ENCODE measurements around the gene CCDC92.
"Not testable (repeated sequence)": the region's sequence is repeated elsewhere in the genome, so short reads cannot be mapped to it uniquely, and the experiment has no call there.

CCDC92 gene

DNA sequence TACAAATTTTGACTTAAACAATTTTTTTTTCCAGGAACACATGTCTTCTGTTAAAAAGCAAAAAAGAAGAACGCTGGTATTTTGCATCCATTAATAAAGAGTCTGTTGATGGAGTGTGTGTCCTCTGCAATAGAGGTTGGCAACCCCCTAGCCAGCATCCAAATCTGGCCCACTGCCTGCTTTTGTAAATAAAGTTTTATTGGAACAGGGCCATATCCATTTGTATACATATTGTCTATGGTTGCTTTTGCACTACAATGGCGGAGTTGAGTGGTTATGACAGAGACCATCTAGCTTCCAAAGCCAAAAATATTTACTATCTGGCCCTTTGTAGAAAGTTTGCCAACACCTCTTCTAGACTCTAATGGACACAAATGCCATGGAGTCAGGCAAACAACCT, 49.6 kb downstream of the CCDC92 start:
- TF ChIP-seq, protein P1, sequence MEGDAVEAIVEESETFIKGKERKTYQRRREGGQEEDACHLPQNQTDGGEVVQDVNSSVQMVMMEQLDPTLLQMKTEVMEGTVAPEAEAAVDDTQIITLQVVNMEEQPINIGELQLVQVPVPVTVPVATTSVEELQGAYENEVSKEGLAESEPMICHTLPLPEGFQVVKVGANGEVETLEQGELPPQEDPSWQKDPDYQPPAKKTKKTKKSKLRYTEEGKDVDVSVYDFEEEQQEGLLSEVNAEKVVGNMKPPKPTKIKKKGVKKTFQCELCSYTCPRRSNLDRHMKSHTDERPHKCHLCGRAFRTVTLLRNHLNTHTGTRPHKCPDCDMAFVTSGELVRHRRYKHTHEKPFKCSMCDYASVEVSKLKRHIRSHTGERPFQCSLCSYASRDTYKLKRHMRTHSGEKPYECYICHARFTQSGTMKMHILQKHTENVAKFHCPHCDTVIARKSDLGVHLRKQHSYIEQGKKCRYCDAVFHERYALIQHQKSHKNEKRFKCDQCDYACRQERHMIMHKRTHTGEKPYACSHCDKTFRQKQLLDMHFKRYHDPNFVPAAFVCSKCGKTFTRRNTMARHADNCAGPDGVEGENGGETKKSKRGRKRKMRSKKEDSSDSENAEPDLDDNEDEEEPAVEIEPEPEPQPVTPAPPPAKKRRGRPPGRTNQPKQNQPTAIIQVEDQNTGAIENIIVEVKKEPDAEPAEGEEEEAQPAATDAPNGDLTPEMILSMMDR (IDR thresholded peaks at IDR 0.05; ENCODE audit: insufficient read depth, low read depth, low read length, missing control alignments): no peak

GRCh38 chr12:123919980-123920360, 52.7 kb downstream of the CCDC92 start:
- DNase-seq (ENCODE audit: low read depth): no peak
- TF ChIP-seq, protein P1 (IDR thresholded peaks at IDR 0.05; ENCODE audit: insufficient read depth, low read depth, low read length, missing control alignments): no peak
- H3K4me3 ChIP-seq (ENCODE audit: low read depth, low read length): no peak overlapping the region

More for the DNA sequence above, 49.6 kb downstream of the CCDC92 start:
- no peak for DNase-seq (ENCODE audit: low read depth)
- no peak overlapping the region for H3K4me3 ChIP-seq (ENCODE audit: low read depth, low read length)

DNA sequence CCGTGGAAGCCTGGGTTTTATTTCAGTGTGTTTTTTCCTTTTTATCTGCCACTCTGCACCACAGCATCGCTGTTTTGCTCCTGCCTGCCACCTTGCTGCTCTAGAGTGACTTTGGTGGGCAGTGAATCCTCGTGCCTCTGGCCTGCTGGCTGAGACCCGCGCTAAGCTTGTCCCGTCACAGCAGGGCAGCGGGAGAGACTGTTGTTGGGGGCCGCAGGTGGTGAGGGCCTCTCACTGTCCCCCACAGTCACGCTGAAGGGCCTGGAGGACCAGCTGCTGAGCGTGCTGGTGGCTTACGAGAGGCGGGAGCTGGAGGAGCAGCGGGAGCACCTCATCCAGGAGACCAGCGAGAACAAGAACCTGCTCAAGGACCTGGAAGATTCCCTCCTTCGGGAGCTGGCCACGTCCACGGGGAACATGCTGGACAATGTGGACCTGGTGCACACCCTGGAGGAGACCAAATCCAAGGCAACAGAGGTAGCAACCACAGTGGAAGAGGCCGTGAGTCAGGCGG, 55.2 kb downstream of the CCDC92 start:
- TF ChIP-seq, protein P1 (IDR thresholded peaks at IDR 0.05; ENCODE audit: insufficient read depth, low read depth, low read length, missing control alignments): no peak
- H3K4me3 ChIP-seq (ENCODE audit: low read depth, low read length): no peak overlapping the region
- no peak for DNase-seq (ENCODE audit: low read depth)

DNA sequence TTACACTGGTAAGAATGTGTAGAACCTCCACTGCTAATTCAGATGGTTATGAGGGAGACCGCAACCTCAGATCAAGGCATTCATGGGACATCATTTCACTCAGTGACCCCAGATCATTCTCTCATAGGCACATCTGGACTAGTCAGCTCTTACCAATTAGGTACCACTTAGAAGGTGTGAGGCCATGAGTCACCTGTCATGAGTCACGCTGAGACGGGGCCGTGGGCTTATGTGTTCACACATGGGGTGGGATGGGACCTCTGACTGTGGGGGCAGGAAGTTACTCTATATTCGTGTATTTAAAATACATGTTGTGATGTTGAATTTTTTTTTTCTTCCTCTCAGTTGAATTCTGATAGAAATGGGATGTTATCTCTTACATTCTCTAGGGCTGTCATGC, 55.9 kb downstream of the CCDC92 start:
- no peak overlapping the region for H3K4me3 ChIP-seq (ENCODE audit: low read depth, low read length)
- TF ChIP-seq, protein P1 (IDR thresholded peaks at IDR 0.05; ENCODE audit: insufficient read depth, low read depth, low read length, missing control alignments): no peak
- no peak for DNase-seq (ENCODE audit: low read depth)

DNA sequence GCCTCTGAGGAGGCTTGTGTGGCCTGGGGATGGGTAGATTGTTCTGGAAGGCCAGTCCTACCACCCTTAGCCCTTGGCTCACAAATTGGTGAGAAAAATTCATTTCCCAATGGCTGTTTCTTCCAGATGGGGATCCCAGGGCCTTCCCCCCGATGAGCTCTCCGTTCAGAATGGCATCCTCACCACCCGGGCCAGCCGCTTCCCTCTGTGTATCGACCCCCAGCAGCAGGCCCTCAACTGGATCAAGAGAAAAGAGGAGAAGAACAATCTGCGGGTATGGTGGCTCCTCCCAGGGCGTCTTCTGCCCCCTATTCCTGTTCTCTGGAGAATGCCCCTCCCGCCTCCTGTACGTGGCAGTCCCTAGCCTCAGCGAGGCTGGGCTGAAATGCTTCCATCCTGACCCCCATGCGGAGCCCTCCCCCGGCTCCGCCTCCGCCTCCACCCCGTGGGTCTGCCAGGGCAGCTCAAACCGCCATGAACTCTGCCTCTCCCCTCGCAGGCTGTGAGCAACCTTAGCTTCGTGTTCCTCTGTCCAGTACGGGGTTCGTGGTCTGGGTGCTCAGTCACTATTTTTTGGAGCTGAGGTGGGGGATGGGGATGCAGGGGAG, 57.8 kb downstream of the CCDC92 start:
- no peak for DNase-seq (ENCODE audit: low read depth)
- TF ChIP-seq, protein P1 (IDR thresholded peaks at IDR 0.05; ENCODE audit: insufficient read depth, low read depth, low read length, missing control alignments): no peak
- H3K4me3 ChIP-seq (ENCODE audit: low read depth, low read length): no peak overlapping the region

DNA sequence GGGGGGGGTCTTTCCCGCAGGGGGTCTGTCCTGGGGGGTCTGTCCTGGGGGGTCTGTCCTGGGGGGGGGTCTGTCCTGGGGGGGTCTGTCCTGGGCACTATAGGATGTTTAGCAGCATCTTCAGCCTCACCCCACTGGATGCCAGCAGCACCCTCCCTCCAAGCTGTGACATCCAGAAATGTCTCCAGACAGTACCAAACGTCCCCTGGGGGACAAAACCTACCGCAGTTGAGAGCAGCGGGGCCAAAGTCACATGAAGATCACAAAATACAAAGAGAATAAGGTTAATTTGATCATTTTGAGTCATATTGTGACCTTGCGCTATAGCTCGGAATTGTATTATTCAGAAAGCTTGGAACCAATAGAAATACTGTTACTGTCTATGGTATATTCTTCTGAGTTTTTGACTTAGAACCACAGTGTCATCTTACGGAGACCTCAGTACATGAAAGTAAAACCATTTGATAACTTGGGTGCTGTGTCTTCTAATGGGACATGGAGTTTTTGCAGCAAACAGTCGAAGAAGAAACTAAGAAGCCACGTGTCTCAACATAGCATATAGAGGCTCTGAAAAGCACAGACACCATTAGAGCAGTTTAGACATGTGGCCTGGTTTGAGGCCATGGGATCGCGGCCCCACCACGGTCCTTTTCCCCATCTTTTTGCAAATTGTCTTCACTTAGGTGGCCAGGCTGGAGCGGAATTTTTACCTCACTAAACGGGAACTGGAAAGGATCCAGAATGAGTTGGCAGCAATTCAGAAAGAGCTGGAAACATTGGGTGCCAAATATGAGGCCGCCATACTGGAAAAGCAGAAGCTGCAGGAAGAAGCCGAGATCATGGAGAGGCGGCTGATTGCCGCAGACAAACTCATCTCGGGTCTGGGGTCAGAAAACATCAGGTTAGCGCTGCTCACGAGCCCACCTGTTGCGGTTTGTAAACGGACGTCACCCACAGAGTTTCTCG, 59.9 kb downstream of the CCDC92 start:
- no peak overlapping the region for H3K4me3 ChIP-seq (ENCODE audit: low read depth, low read length)
- DNase-seq (ENCODE audit: low read depth): peak; percentile 10
- TF ChIP-seq, protein P1 (IDR thresholded peaks at IDR 0.05; ENCODE audit: insufficient read depth, low read depth, low read length, missing control alignments): no peak

DNA sequence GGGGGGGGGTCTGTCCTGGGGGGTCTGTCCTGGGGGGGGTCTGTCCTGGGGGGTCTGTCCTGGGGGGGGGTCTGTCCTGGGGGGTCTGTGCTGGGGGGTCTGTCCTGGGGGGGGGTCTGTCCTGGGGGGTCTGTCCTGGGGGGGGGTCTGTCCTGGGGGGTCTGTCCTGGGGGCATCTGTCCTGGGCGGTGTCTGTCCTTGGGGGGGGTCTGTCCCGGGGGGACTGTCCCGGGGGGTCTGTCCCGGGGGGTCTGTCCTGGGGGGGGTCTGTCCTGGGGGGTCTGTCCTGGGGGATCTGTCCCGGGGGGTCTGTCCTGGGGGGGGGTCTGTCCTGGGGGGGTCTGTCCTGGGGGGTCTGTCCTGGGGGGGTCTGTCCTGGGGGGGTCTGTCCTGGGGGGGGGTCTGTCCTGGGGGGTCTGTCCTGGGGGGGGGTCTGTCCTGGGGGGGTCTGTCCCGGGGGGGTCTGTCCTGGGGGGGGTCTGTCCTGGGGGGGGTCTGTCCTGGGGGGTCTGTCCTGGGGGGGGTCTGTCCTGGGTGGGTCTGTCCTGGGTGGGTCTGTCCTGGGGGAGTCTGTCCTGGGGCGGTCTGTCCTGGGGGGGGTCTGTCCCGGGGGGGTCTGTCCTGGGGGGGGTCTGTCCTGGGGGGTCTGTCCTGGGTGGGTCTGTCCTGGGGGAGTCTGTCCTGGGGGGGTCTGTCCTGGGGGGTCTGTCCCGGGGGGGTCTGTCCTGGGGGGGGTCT, 60.8 kb downstream of the CCDC92 start:
- H3K4me3 ChIP-seq (ENCODE audit: low read depth, low read length): not testable (repeated sequence)
- DNase-seq (ENCODE audit: low read depth): peak; percentile 28

Data from GM12865 (cell line).